Activated CD4-positive, alpha-beta T cell treated with anti-CD3 and anti-CD28 coated beads for 36 hours (primary cell): Measurements from ENCODE around the gene FAM241A. TPM values are rescaled to one million over a fixed set of nuclear protein-coding genes. Genes with fewer than 3 reads are reported as not detected.
"Not testable (repeated sequence)": the region's sequence is repeated elsewhere in the genome, so short reads cannot be mapped to it uniquely, and the experiment has no call there.

Experiments
- ATAC-seq: fragments of 200-7000 bp; cut with Tn5 transposase; one replicate; pipeline ENCODE4 v1.10.0; 2021; ENCODE audit warnings: mild to moderate bottlenecking, moderate library complexity
- CTCF ChIA-PET: fragments of 350-600 bp; sonication (Branson Sonifier 250); formaldehyde crosslinking; loops from one replicate; lab custom pipeline; 2021; ENCODE audit warnings: antibody characterized with exemption; lab: Charles Lee
- POLR2A ChIA-PET: fragments of 350-600 bp; sonication (Branson Sonifier 250); formaldehyde crosslinking; loops from one replicate; lab custom pipeline; 2021; ENCODE audit warnings: antibody characterized with exemption, inconsistent platforms; lab: Charles Lee
- DNase-seq: peaks from one replicate; pipeline ENCODE4 v3.0.0-alpha.2; 2020
- H3K27ac Mint-ChIP-seq: one replicate; pipeline ENCODE4 v1.8.0; 2021; ENCODE audit warnings: mixed read lengths
- H3K27me3 Mint-ChIP-seq: one replicate; pipeline ENCODE4 v1.8.0; 2021; ENCODE audit warnings: mixed read lengths
- H3K36me3 Mint-ChIP-seq: one replicate; pipeline ENCODE4 v1.8.0; 2021; ENCODE audit warnings: low read depth, mixed read lengths
- H3K4me1 Mint-ChIP-seq: one replicate; pipeline ENCODE4 v1.8.0; 2021; ENCODE audit warnings: mixed read lengths
- H3K4me3 Mint-ChIP-seq: one replicate; pipeline ENCODE4 v1.8.0; 2021; ENCODE audit warnings: mild to moderate bottlenecking, moderate library complexity, mixed read lengths
- H3K9me3 Mint-ChIP-seq: one replicate; pipeline ENCODE4 v1.8.0; 2021; ENCODE audit warnings: low read depth, mixed read lengths
- intact Hi-C, 2 experiments: fragments of 100-400 bp; cut with DNase I in 1 of 2; cut with micrococcal nuclease in 1 of 2; formaldehyde crosslinking; loops; one replicate each; pipeline versions ENCODE4 v1.14.2 to v1.15.1; 2022 to 2024; cut with DNase I, micrococcal nuclease
- total RNA-seq, 2 experiments: library from RNA; stranded (reverse); gene quantifications; one replicate each; pipeline ENCODE4 v1.2.3, GENCODE V29; 2021

Gene FAM241A
- total RNA-seq, 2 experiments from 2014 or later = 3.2 to 3.5 TPM

- H3K27me3 Mint-ChIP-seq = no peaks in the 10 kb centered on the region
- no peaks in the 10 kb centered on the region for H3K9me3 Mint-ChIP-seq
- no peak overlapping the region for H3K4me3 Mint-ChIP-seq
- ChIA-PET CTCF (interaction anchor here (1.3 to 1.5 kb wide), 2 partner anchors 9 to 13 kb away, joined by 4 to 5 read pairs; no protein-coding TSS in a partner anchor), POLR2A (no interaction called here)
- ATAC-seq = no peak
- H3K27ac Mint-ChIP-seq = no peak overlapping the region
- no peak for DNase-seq
- H3K36me3 Mint-ChIP-seq = peaks cover 32% of the 10 kb centered on the region
- H3K4me1 Mint-ChIP-seq = peaks cover 45% of the 10 kb centered on the region
- intact Hi-C loops = no loop called here
Measured at GRCh38 chr4:112173593-112174558, 28.6 kb downstream of the FAM241A start.

DNA sequence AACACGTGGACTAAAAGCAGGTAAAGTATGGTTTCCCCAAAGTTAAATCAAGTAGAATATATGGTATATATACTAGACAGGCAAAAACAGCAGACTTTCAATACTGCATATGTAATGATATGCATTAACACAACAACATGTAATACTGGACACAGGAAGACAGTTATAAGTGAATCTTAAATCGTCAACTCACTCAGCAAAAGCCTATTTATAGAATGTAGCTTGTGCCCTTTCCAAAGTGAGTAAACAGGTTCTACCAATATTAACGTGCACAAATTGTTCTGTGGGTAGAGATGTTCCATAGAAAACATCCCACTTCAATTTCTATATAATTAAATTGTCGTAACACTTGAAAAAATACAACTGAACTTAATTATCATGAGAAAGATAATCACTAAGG lies 30.6 kb downstream of the FAM241A start:
- POLR2A ChIA-PET = no interaction called here
- CTCF ChIA-PET = interaction anchor here (1.5 kb wide), 2 partner anchors 14 to 76 kb away, joined by 3 to 4 read pairs; no protein-coding TSS in a partner anchor
- no peaks in the 10 kb centered on the region for H3K27me3 Mint-ChIP-seq
- H3K4me3 Mint-ChIP-seq = no peak overlapping the region
- no peaks in the 10 kb centered on the region for H3K9me3 Mint-ChIP-seq
- no peak for DNase-seq
- H3K36me3 Mint-ChIP-seq = peaks cover 28% of the 10 kb centered on the region
- no peak for ATAC-seq
- no peak overlapping the region for H3K27ac Mint-ChIP-seq
- H3K4me1 Mint-ChIP-seq = peaks cover 38% of the 10 kb centered on the region
- intact Hi-C loops = no loop called here

DNA sequence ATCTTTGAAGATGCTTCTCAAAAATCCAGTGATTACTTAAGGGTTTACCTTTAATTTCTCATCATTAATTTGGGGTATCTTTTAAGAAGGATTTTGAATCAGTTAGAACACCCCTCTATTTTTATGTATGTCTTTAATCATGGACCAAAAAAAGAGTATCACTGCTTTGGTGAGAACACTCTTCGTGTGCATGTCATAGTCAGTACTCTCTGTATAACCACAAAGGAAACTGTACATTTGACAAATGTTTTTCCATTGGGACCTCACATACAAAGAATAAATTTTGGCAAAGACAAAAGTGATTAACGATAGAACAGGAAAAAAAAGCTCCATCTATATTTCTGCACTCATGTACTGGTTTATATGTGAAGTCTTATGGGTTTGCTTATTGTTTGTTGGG lies 31.3 kb downstream of the FAM241A start:
- ChIA-PET POLR2A (no interaction called here), CTCF (interaction anchor here (0.6 to 1.3 kb wide), 3 partner anchors 21 to 36 kb away, joined by 3 to 4 read pairs (median 4); no protein-coding TSS in a partner anchor)
- no peak overlapping the region for H3K4me3 Mint-ChIP-seq
- peaks cover 39% of the 10 kb centered on the region for H3K4me1 Mint-ChIP-seq
- H3K9me3 Mint-ChIP-seq = no peaks in the 10 kb centered on the region
- peaks cover 26% of the 10 kb centered on the region for H3K36me3 Mint-ChIP-seq
- no peaks in the 10 kb centered on the region for H3K27me3 Mint-ChIP-seq
- ATAC-seq (peak; percentile 79), DNase-seq (no peak)
- intact Hi-C loops = no loop called here
- no peak overlapping the region for H3K27ac Mint-ChIP-seq

DNA sequence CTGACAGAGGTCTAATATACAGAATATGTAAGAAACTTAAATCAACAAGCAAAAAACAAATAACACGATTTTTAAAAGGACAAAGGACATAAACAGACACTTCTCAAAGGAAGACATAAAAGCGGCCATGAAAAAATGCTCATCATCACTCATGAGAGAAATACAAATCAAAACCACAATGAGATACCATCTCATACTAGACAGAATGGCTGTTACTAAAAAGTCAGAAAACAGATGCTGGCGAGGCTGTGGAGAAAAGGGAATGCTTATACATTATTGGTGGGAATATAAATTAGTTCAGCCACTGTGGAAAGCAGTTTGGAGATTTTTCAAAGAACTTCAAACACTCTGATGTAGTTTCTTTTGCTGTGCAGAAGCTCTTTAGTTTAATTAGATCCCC lies 33.5 kb downstream of the FAM241A start:
- ATAC-seq, DNase-seq, POLR2A ChIA-PET, CTCF ChIA-PET, H3K27me3 Mint-ChIP-seq, H3K27ac Mint-ChIP-seq, H3K4me3 Mint-ChIP-seq, H3K9me3 Mint-ChIP-seq, intact Hi-C loops: not testable (repeated sequence)
- Mint-ChIP-seq H3K4me1 (peaks cover 55% of the 10 kb centered on the region), H3K36me3 (peaks cover 34% of the 10 kb centered on the region)

GRCh38 chr4:112181358-112182000 lies 36.2 kb downstream of the FAM241A start:
- CTCF ChIA-PET = interaction anchor here (0.7 to 1.6 kb wide), 4 partner anchors 22 to 80 kb away, joined by 3 read pairs; no protein-coding TSS in a partner anchor
- no peaks in the 10 kb centered on the region for H3K9me3 Mint-ChIP-seq
- H3K4me1 Mint-ChIP-seq = peaks cover 53% of the 10 kb centered on the region
- H3K36me3 Mint-ChIP-seq = peaks cover 30% of the 10 kb centered on the region
- intact Hi-C loops = loop anchor here in 1 of 2 experiments (5.0 kb wide), 1 partner anchor 34 kb away; the partner anchor contains the start of gene FAM241A
- ATAC-seq = no peak
- no peaks in the 10 kb centered on the region for H3K27me3 Mint-ChIP-seq
- POLR2A ChIA-PET = no interaction called here
- peak overlapping the region; percentile 14 for H3K27ac Mint-ChIP-seq
- no peak overlapping the region for H3K4me3 Mint-ChIP-seq
- DNase-seq = no peak

DNA sequence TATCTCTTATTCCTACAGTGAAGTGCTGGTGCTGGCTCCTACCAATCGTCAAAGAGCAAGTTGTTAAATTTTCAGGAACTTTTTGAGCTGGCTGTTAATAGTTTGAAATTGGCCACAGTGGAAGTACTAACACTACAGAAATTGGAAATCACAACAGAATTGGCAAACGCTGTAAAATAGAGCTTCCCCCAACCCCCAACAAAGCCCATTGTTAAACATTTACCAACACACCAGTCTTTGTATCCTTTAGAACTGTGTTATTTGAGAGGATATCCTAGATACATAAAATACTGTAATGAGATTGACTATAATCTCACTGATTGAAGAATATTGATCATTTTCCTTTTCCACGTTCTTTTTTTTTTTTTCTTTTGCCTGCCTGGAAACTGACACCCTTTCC lies 37.4 kb downstream of the FAM241A start:
- intact Hi-C loops = loop anchor here in 1 of 2 experiments (5.0 kb wide), 1 partner anchor 35 kb away; the partner anchor contains the start of gene FAM241A
- ChIA-PET CTCF (interaction anchor here (0.9 kb wide), 1 partner anchor 10 kb away, joined by 7 read pairs; no protein-coding TSS in a partner anchor), POLR2A (no interaction called here)
- H3K4me3 Mint-ChIP-seq = no peak overlapping the region
- no peak overlapping the region for H3K27ac Mint-ChIP-seq
- peaks cover 48% of the 10 kb centered on the region for H3K4me1 Mint-ChIP-seq
- no peaks in the 10 kb centered on the region for H3K27me3 Mint-ChIP-seq
- no peak for DNase-seq
- no peaks in the 10 kb centered on the region for H3K9me3 Mint-ChIP-seq
- ATAC-seq = no peak
- H3K36me3 Mint-ChIP-seq = peaks cover 35% of the 10 kb centered on the region

DNA sequence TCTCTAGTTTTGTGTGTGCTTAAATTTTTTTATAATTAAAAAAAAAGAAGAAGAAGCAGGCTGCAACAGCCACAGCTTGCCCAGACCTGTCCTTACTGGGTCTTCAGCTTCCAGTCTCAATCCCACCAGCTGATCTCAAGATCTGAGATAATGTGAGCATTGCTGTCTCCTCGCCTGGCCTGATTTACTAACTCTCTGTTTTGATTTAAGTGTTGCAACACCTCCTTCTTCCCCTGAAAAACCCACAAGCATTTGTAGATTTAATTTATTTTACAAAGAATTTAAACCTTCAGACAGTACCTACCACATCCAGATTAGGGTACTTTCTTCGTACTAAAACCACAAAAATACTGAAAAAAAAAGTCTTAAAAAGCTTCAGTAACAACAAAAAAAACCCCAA lies 38.0 kb downstream of the FAM241A start:
- Mint-ChIP-seq H3K36me3 (peaks cover 37% of the 10 kb centered on the region), H3K27ac (peak overlapping the region; percentile 42), H3K4me1 (peaks cover 47% of the 10 kb centered on the region), H3K27me3 (no peaks in the 10 kb centered on the region), H3K9me3 (no peaks in the 10 kb centered on the region), H3K4me3 (no peak overlapping the region)
- ChIA-PET POLR2A (no interaction called here), CTCF (interaction anchor here (0.9 kb wide), 1 partner anchor 11 kb away, joined by 7 read pairs; no protein-coding TSS in a partner anchor)
- no peak for ATAC-seq
- intact Hi-C loops = loop anchor here in 1 of 2 experiments (5.0 kb wide), 1 partner anchor 36 kb away; the partner anchor contains the start of gene FAM241A
- DNase-seq = no peak

DNA sequence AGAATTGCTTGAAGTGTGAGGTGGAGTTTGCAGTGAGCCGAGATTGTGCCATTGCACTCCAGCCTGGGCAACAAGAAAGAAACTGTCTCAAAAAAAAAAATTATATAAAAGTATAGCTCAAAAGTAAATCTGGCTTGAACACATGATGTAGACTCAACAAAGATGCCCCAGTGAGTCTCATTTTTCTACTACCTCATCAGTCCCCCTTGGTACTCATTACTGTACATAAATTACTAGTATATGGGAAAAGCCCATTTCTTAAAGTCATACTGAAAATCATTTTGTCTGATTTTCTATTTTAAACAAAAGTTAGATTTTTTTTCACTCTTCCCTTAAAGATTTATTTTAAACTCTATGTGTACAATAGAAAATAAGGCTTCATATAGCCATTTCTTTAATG lies 39.2 kb downstream of the FAM241A start:
- ChIA-PET POLR2A (no interaction called here), CTCF (interaction anchor here (1.1 kb wide), 1 partner anchor 40 kb away, joined by 4 read pairs; no protein-coding TSS in a partner anchor)
- Mint-ChIP-seq H3K9me3 (no peaks in the 10 kb centered on the region), H3K36me3 (peaks cover 31% of the 10 kb centered on the region), H3K4me3 (no peak overlapping the region), H3K27ac (no peak overlapping the region), H3K27me3 (no peaks in the 10 kb centered on the region), H3K4me1 (peaks cover 41% of the 10 kb centered on the region)
- ATAC-seq (peak; percentile 75), DNase-seq (no peak)
- intact Hi-C loops = loop anchor here in 1 of 2 experiments (5.0 kb wide), 1 partner anchor 37 kb away; the partner anchor contains the start of gene FAM241A

GRCh38 chr4:112185334-112185733 lies 40.1 kb downstream of the FAM241A start:
- ChIA-PET POLR2A (no interaction called here), CTCF (interaction anchor here (0.7 to 1.1 kb wide), 3 partner anchors 12 to 39 kb away, joined by 3 to 4 read pairs (median 3); no protein-coding TSS in a partner anchor)
- DNase-seq = no peak
- intact Hi-C loops = no loop called here
- no peaks in the 10 kb centered on the region for H3K9me3 Mint-ChIP-seq
- no peak overlapping the region for H3K4me3 Mint-ChIP-seq
- H3K27ac Mint-ChIP-seq = no peak overlapping the region
- H3K4me1 Mint-ChIP-seq = peaks cover 41% of the 10 kb centered on the region
- H3K36me3 Mint-ChIP-seq = peaks cover 31% of the 10 kb centered on the region
- no peaks in the 10 kb centered on the region for H3K27me3 Mint-ChIP-seq
- no peak for ATAC-seq

DNA sequence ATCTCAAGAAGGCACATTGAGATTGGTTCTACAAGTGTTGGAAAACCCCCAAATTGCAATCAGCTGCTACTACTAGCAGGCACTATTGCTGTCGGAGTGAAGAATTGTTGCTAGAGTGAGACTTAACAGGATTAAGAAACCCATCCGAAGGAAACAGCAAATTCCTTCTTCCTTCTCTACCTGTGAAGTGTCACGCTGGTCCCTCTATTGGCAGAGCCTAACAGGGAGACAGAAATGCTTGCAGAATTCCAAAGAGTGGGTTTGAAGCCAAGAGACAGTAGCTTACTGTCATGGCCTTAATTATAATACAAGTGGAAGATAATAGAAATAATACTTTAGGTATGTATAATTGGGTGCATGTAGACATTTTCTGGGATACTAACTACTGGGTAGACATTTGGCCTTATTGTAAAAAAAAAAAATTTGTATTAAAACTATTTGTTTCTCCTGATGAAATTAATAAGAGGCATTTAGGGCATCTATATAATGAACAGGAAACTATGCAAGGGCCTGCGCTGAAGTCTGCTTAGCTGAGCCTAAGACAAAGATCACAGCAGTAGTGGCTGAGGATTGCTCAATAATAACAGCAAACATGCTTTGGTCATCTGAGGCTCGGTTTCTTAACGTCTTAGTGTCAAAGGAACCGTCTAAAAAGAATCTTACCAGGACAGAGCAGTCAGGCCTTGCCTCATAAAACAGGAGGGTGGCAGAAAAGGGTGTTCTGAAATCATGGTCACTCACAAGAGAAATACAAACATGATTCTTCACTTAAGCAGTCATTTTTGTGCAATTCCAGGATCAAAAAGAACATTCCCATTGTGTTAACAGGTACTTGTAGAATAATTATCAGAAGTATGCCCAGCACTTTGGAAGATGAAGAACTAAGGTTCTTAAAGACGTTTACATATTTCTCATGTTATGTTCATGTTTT lies 40.8 kb downstream of the FAM241A start:
- DNase-seq (no peak), ATAC-seq (no peak)
- Mint-ChIP-seq H3K27me3 (no peaks in the 10 kb centered on the region), H3K4me1 (peaks cover 36% of the 10 kb centered on the region), H3K9me3 (no peaks in the 10 kb centered on the region), H3K4me3 (no peak overlapping the region), H3K27ac (no peak overlapping the region), H3K36me3 (peaks cover 35% of the 10 kb centered on the region)
- ChIA-PET POLR2A (no interaction called here), CTCF (interaction anchor here (0.7 to 0.8 kb wide), 2 partner anchors 11 to 27 kb away, joined by 3 read pairs; no protein-coding TSS in a partner anchor)
- intact Hi-C loops = no loop called here
